GM21737 (cell line): ENCODE data around the gene PET100.
"Not testable (repeated sequence)": the region's sequence is repeated elsewhere in the genome, so short reads cannot be mapped to it uniquely, and the experiment has no call there.

ENCODE experiments used
- ATAC-seq: cut with Tn5 transposase; IDR thresholded peaks from one replicate; pipeline ENCODE4 v1.9.1; 2021; ENCODE audit warnings: mild to moderate bottlenecking, moderate library complexity; ENCODE audit not compliant: unreplicated experiment

The PET100 gene

DNA sequence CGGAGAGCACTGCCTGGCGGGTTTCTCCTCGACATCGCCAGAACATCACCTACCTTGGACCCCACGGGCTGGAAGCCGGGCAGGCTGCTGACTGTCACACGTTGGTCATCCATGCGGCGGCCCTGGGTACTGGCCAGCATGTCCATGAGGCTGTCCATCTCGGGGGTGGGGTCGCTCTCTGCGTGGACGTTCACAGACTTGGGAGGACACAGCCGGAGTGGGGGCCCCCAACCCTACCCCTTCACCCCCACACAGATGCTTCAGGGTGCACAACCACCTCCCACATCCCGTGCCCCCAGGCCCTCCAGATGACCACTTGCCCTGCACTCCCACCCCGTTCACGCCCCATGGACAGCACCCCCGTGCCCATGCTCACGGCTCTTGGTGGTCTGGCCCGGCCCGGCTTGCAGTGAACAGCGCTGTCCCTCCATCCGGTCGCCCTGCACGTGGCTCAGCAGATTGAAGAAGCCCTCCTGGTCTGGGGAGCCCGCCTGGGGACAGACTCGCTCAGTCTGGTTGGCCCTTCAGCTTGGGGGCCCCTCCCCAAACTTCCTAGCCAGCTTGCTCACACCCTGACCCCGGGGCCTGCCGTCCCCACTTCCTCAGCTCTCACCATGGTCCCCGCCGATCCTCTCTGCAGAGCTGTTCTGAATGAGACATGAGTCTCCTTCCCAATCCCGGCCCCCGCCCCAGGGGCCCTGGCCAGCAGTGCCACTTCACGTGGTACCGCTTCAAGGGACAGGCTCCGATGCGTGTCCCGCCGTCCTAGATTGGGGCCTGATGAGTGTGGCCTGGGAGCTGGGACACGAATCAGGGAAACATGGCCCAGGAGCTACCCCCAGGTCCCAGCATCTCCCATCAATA, 3.0 kb downstream of the PET100 start:
- ATAC-seq: no peak

DNA sequence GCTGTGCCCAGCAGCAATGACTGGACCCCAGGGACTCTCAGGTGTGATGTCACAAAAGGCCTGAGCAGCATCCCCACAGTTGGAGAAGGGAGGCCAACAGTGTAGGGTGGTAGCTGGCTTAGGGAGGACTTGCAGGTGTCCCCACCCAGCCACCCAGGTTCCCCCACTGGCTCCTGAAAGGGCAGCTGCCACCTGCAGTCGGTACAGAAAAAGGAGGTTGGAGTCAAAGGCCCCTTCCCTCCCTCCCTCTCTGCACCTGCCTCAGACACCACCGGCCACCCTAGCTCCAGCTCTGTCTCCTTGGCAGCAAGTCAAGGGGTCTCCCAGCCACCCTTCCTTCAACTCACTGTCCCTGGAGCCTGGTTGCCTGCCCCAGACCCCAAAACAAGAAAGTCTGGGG, 4.1 kb downstream of the PET100 start, which contains the start of gene PCP2:
Gene PCP2, minus strand, starts transcription at position 22 of the 400 bp plus-strand sequence. CDS start 262 bp downstream, outside the sequence.
- no peak for ATAC-seq

DNA sequence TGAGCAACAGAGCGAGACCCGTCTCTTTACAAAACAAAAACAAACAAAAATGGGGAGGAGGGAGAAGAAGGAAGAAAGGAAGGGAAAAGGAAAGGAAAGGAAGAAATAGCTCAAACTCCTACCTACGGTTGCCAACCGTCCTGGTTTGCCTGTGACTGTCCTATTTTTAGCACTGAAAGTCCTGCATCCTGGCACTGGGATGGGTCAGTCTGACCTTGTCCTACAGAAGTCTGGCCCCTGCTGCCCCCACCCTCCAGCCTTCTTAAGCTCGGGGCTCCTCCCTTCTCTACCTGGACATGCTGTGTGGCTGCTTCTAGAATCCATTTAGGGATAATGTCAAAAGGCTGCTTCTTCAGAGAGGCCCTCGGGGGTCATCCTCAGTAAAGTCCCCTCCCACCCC, 6.1 kb downstream of the PET100 start:
- no peak for ATAC-seq

DNA sequence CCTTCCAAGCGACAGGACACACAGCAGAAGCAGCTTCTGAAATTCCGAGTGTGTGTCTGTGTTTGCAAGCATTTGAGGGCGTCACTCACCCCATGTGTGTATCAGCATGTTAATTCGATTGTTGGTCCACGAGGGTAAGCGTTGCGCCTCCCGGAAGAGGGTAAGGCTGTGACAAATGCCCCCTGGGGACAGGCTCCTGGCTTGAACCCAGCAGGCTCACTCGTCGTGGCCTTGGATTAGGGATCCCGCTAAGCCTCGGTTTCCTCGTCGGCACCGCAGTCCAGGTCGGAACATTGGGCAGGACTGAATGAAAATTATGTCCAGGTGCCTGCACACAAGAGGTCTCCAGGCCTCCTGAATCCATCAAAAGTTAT, 6.7 kb downstream of the PET100 start:
- ATAC-seq: no peak

DNA sequence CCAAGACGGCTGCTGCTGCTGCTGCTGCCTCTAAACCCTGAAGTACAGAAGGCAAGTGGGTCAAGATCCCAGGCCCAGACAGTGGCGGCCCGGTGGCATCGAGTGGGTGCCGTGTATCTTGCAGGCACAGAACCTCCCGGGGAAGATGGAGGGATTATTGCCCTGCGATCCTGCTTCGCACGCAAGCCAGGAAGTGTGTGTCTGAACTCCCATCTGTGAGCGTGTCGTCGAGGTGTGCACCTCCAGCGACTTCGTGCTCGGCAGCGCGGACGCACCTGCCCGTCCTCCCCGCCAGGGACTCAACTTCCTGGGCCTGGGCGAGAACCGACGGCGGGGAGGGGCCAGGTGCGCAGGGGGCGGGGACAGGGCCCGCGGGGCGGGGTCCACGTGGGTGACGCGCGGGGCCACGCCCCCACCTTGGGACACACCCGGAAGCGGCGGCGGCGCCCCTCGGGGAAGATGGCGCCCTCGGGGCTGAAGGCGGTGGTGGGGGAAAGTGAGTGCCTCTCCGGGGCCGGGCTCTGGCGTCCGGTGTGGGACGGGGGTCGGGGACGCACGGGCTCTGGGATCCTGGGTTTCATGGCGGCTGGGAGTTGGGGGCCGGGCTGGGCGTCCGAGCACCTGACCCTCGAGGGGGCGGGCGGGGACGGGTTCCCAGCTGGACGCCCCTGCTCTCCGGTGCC, 7.2 kb downstream of the PET100 start, which contains the start of gene STXBP2:
Gene STXBP2, plus strand, starts transcription at position 420 of the 683 bp plus-strand sequence. Its CDS starts 40 bp downstream, at position 460.
- ATAC-seq: peak; percentile 51

DNA sequence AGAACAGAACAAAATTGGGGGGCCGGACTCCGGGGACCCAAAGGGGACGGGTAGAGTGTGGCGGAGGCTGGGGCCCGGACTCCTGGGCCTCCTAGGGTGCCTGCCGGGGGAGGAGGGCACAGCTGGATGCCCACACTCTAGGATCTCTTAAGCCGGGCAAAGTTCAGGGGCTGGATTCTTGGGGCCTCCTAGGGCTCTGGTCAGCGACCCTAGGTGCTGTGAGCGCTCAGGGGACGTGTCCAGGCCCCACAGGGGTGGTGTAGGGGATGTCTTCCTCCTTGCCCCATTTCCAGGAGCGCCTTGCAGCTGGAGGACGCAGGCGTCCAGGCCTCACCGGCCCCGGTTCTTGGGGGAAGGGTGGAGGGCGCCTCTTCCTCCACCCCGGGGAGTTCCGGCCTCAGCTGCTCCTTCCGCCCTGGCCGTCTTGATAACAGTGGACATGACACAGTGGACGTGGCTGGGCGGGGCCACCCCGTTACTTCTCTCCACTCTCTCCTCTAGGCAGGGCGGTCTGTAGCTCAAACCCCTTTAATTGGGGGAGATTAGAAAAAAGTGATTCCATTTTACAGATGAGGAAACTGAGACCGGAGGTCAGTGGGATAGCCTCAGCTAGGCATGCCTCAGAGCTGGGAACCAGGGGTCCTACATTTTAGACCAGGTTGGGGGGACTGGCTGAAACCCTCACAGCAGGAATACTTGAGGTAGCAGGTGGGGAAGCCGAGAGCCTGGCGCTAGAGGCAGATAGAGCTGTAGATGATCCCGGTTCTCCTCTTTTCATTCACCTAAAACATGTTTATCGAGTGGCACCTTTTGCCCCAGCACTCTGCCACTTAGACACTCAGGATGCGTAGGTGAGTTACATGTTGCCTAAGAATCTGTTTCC, 8.0 kb downstream of the PET100 start:
- no peak for ATAC-seq

DNA sequence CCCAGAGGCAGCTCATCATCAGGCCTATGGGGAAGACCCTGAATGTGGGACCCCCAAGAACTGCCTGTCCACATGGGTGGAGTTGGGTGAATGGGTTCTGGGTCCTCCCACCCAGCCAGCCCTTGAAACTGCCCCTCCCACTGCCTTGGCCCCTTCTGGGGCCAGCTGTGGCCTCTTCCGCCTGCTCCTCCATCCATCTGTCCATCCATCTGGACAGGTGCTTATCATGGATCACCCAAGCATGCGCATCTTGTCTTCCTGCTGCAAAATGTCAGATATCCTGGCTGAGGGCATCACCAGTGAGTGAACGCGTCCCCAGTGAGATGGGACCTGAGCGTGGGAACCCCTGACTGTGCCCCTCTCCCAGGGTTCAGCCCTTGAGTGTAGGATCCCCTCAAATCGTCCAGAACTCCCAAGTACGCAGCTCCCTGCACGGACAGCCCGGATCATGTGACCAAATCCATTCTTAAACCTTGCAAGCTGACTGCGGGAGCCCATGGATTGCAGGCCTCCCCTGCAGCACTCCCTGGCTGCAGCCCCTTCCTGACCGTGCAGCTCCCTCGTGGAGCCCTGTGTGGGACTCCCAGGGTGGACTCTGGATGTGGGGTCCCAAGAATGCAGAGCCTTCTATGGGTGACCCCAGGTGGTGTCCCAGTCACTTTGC, 9.3 kb downstream of the PET100 start:
- no peak for ATAC-seq

DNA sequence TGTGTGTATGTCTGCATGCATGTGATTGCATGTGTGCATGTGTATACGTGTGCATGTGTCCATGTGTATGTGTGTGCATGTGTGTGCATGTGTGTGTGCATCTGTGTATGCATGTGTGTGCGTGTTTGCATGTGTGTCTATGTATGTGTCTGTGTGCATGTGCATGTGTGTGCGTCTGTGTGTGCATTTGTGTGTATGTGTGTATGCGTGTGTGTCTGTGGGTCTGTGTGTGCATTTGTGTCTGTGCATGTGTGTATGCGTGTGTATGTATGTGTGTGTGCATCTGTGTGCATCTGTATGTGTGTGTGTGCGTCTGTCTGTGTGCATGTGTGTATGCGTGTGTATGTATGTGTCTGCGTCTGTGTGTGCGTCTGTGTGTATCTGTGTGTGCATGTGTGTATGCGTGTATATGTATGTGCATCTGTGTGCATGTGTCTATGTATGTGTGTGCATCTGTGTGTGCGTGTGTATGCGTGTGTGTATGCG, 10.3 kb downstream of the PET100 start:
- ATAC-seq: no peak

DNA sequence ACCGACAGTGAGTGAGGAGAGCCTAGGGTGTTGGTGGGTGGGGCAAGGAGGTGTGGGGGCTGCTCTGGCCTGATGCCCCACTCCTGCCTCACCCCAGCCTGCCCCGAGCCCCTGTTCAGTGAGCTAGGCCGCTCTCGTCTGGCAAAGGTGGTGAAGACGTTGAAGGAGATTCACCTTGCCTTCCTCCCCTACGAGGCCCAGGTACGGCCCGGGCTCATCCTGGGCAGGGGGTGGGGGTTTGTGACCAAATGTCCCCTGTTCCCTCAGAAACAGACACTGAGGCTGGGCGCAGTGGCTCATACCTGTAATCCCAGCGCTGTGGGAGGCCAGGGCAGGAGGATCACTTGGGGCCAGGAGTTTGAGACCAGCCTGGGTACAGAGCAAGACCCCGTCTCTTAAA, 11.2 kb downstream of the PET100 start:
- ATAC-seq: no peak

DNA sequence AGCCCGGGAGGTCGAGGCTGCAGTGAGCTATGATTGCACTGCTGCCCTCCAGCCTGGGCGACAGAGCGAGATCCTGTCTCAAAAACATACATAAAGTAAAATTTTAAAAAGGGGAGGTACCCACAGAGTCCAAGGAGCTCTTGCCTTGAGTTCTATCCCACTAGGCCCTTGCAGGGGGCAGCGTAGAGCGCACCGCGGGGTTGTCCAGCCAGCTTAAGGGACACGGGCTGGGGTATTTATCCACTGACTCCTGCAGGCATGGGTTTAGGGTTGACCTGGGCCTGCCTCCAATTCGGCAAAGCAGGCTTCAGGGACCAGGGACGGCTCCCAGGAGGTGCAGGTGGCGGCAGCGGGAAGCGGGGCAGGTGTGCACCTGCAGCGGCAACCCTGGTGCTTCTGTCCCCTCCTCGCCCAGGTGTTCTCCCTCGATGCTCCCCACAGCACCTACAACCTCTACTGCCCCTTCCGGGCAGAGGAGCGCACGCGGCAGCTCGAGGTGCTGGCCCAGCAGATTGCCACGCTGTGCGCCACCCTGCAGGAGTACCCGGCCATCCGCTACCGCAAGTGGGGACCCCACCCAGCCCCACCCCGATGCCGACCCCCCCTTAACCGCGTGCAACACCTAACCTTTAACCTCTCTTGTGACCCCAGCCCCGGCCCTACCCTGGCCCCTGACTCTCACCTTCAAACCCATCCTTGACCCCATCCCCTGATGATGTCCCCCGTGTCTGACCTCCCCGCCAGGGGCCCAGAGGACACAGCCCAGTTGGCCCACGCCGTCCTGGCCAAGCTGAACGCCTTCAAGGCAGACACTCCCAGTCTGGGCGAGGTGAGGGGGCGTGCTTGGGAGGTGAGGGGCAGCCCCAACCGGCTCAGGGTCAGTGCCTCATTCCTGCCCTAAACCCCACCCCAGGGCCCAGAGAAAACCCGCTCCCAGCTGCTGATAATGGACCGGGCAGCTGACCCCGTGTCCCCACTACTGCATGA, 12.0 kb downstream of the PET100 start:
- no peak for ATAC-seq

DNA sequence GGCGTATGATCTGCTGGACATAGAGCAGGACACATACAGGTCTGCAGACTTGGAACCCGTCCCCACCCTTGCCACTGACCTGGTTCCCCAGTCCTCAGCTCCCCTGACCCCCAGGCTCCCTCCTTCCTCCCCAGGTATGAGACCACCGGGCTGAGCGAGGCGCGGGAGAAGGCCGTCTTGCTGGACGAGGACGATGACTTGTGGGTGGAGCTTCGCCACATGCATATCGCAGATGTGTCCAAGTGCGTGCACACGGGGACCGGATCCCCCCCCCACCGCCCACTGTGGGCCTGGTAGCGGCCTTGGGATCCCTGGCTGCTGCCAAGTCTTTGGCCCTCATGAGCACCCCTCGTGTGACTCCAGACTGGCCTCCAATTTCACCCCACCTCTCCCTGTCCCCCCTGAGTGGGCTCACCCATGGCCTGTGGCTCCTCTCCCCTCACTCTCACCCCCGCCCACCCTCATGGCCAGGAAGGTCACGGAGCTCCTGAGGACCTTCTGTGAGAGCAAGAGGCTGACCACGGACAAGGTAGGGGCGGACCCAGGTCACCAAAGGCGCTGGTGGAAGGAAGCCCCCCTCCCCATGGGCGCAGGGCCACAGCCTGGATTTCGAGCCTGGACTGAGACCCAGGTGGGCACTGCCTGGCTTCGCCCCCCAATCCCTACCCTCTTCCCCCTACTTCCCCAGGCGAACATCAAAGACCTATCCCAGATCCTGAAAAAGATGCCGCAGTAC, 12.9 kb downstream of the PET100 start:
- no peak for ATAC-seq

DNA sequence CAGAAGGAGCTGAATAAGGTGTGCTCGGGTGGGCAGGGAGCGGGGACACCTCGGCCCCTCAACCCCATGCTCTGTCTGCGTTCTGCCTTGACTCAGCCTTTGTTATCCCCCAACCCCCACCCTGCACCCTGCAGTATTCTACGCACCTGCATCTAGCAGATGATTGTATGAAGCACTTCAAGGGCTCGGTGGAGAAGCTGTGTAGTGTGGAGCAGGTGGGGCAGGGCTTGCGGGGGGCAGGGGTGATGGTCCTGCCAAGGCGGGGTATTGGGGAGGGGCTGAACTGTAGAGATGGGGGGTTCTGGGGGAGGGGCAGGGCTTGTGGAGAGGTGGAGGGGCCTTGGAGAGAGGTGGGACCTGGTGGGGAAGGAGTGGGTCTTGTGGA, 13.4 kb downstream of the PET100 start:
- ATAC-seq: no peak

DNA sequence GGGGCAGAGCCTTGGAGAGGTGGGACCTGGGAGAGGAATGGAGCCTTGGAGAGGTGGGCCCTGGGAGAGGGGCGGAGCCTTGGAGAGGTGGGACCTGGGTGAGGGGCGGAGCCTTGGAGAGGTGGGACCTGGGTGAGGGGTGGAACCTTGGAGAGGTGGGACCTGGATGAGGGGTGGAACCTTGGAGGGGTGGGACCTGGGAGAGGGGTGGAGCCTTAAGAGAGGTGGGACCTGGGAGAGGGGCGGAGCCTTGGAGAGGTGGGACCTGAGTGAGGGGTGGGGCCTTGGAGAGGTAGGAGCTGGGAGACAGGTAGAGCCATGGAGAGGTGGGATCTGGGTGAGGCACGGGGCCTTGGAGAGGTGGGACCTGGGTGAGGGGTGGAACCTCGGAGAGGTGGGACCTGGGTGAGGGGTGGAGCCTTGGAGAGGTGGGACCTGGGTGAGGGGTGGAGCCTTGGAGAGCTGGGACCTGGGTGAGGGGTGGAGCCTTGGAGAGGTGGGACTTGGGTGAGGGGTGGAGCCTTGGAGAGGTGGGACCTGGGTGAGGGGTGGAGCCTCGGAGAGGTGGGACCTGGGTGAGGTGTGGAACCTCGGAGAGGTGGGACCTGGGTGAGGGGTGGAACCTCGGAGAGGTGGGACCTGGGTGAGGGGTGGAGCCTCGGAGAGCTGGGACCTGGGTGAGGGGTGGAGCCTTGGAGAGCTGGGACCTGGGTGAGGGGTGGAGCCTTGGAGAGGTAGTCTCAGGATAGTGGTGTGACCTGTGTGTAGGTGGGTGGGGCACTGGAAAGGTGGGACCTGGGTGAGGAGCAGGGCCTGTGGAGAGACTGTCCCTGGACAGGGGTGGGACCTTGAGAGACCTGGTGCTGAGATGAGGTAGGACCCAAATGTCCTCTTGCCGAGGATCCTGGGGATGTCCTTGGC, 14.3 kb downstream of the PET100 start:
- not testable (repeated sequence) for ATAC-seq

DNA sequence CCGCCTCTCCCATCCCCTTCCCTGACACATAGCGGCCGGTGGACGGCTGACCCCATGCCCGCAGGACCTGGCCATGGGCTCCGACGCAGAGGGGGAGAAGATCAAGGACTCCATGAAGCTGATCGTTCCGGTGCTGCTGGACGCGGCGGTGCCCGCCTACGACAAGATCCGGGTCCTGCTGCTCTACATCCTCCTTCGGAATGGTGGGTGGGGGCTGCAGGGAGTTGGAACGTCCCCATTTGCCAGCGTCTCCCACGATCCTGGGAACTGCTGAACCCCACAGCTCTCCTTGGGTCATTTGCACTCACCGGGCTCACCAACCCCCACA, 14.9 kb downstream of the PET100 start:
- no peak for ATAC-seq

DNA sequence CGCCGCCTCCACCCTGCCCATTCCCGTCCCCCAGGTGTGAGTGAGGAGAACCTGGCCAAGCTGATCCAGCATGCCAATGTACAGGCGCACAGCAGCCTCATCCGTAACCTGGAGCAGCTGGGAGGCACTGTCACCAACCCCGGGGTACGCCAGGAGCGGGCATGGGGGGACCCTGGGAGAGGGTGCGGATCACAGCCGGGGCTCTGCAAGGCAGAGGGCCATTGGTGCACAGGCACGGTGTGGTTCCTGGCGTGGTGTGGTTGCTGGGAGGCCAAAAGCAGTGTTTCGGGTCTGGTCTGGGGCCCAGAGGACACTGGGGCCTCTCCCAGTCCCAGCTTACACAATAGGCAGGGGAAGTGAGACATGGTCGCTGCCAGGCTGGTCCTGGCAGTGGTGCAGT, 15.6 kb downstream of the PET100 start:
- no peak for ATAC-seq

DNA sequence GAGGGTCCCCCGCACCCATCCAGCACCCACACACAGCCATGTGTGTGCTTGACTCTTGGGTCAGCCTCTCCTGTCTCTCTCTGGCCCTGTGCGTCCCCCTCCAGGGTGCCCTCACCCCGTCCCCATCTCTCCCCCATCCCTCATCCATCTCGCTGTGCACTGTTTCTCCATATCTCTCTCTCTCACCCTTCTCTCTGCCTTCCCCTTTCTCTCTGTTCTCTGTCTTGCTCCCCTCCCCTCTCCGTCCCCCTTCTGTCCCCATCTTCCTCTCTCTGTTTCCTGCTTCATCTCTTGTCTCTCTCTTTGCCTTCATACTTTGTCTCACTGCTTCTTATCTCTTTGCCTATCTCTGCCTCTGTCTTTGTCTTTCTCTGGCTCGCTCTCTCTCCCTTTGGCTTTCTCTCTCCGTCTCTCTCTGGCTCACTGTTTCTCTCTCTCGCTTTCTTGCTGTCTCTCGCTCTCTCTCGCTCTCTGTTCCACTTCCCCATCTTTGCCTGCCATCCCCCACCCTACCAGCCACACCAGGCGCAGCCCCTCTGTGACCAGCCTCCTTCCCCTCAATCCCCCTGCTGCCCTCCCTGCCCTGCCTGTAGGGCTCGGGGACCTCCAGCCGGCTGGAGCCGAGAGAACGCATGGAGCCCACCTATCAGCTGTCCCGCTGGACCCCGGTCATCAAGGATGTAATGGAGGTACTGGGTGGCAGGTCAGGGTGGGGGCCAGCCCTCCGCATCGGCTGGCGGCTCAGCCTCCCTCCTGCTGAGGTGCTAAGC, 16.2 kb downstream of the PET100 start:
- ATAC-seq: no peak

DNA sequence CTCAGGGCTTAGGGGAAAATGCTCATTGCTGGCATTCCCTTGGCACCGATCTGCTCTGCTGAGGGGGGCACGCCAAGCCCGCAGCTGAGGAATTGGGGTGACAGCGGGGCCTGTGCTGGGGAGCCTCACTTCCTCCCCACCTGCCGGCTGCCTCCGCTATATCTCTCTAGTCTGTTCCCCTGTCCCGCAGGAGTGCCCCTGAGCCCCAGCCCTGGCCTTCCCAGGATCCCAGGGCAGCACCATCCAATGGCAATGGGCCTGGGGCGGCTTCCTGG, 16.8 kb downstream of the PET100 start:
- ATAC-seq: no peak
